Endothelial cell of umbilical vein (primary cell): ENCODE measurements around the gene RBM38.

Experiments
- CTCF ChIP-seq, 2 donors: IDR thresholded peaks; 1 replicate in 1 of 2; 2 replicates in 1 of 2; pipeline ENCODE4 v1.5.1; 2011; ENCODE audit warnings: low read length in 2 of 2, mild to moderate bottlenecking in 2 of 2, moderate library complexity in 2 of 2, control low read depth in 1 of 2, inconsistent platforms in 1 of 2, low read depth in 1 of 2; ENCODE audit not compliant: insufficient read depth in 1 of 2; ENCODE audit errors: extremely low read depth in 1 of 2
- EZH2 ChIP-seq: IDR thresholded peaks from 2 replicates; pipeline ENCODE4 v1.6.1; 2012; ENCODE audit warnings: borderline replicate concordance, low read depth, mild to moderate bottlenecking, moderate library complexity, low read length, inconsistent platforms; ENCODE audit not compliant: severe bottlenecking
- FOS ChIP-seq: IDR thresholded peaks from 2 replicates; pipeline ENCODE4 v1.6.1; 2011; ENCODE audit warnings: mild to moderate bottlenecking, low read length, moderate library complexity, borderline replicate concordance; ENCODE audit not compliant: insufficient read depth
- GATA2 ChIP-seq: IDR thresholded peaks from 2 replicates; pipeline ENCODE4 v1.7.0; 2011; ENCODE audit warnings: low read depth, mild to moderate bottlenecking, moderate library complexity, mixed read lengths, low read length; ENCODE audit not compliant: insufficient read length, insufficient read depth
- JUN ChIP-seq: IDR thresholded peaks from 2 replicates; pipeline ENCODE4 v1.6.1; 2011; ENCODE audit warnings: borderline replicate concordance, low read depth; ENCODE audit not compliant: insufficient read length, insufficient read depth
- MAX ChIP-seq: IDR thresholded peaks from 2 replicates; pipeline ENCODE4 v1.6.1; 2011; ENCODE audit not compliant: insufficient read depth, insufficient read length
- MYC ChIP-seq: IDR thresholded peaks from one replicate; pipeline ENCODE4 v1.6.1; 2011; ENCODE audit warnings: mild to moderate bottlenecking, low read depth, low read length
- POLR2A ChIP-seq: IDR thresholded peaks from 2 replicates; pipeline ENCODE4 v1.6.1; 2012; ENCODE audit warnings: low read depth, mild to moderate bottlenecking, control low read depth, low read length
- POLR2AphosphoS5 ChIP-seq: IDR thresholded peaks from 2 replicates; pipeline ENCODE4 v1.6.1; 2012; ENCODE audit warnings: low read depth, mild to moderate bottlenecking, control low read depth, low read length, moderate library complexity; ENCODE audit not compliant: insufficient read depth

- no peak for TF ChIP-seq POLR2AphosphoS5
- no peak for TF ChIP-seq EZH2
- no peak for TF ChIP-seq CTCF (IDR thresholded peaks at IDR 0.05; ENCODE audit: extremely low read depth in 1 of 2, insufficient read depth in 1 of 2, low read depth in 1 of 2, low read length in 2 of 2)
- TF ChIP-seq POLR2A = no peak
- TF ChIP-seq MAX = no peak
- TF ChIP-seq FOS = no peak
- no peak for TF ChIP-seq GATA2
- no peak for TF ChIP-seq MYC
- TF ChIP-seq JUN = no peak
These were observed 6.7 kb upstream of the RBM38 start for GRCh38 chr20:57384486-57384885.
